Head of caudate nucleus (tissue), 42 donors: Measurements from ENCODE around the gene PGLYRP4.
A peak's percentile ranks its signal among the peaks of the same experiment; 100 is the strongest.
"Not testable (repeated sequence)": the region's sequence is repeated elsewhere in the genome, so short reads cannot be mapped to it uniquely, and the experiment has no call there.

ENCODE experiments used
- DNase-seq, 42 donors: peaks; one replicate each; pipeline versions ENCODE4 v3.0.0 to v3.0.0-alpha.2; 2020 to 2021; ENCODE audit warnings: mixed read lengths in 7 of 42
- intact Hi-C: fragments of 100-400 bp; cut with DNase I; formaldehyde crosslinking; loops from one replicate; pipeline ENCODE4 v1.15.0; 2022

PGLYRP4 gene

DNA sequence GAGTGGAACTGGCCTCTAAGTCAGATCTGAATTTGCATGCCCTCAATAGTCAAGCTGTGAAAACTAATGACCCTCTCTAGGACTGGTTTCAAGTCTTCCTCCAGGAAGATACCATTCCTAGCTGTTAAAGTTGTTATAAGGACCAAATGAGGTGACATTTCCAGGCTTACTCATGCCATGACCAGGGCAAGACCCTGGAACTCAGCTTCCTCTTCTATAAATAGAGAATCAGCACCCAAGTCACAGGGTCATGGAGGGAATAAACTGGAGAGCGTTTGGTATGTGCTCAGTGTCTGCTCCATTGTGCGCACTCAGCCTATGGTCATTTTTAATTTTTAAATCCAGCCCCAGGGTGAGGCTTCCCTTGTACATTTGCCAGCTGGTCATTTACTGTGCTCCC is 11.5 kb upstream of the PGLYRP4 start:
- intact Hi-C loops, result no loop called here
- no peak for DNase-seq

- DNase-seq, result peak in 2 of 42 donors; percentile 4 to 13
- intact Hi-C loops, result no loop called here
Observed at GRCh38 chr1:153359241-153359640, 10.6 kb upstream of the PGLYRP4 start.

- intact Hi-C loops, result no loop called here
- peak in 3 of 42 donors; percentile 4 to 9 (median 8) for DNase-seq
Observed at GRCh38 chr1:153358691-153358975, 10.0 kb upstream of the PGLYRP4 start.

DNA sequence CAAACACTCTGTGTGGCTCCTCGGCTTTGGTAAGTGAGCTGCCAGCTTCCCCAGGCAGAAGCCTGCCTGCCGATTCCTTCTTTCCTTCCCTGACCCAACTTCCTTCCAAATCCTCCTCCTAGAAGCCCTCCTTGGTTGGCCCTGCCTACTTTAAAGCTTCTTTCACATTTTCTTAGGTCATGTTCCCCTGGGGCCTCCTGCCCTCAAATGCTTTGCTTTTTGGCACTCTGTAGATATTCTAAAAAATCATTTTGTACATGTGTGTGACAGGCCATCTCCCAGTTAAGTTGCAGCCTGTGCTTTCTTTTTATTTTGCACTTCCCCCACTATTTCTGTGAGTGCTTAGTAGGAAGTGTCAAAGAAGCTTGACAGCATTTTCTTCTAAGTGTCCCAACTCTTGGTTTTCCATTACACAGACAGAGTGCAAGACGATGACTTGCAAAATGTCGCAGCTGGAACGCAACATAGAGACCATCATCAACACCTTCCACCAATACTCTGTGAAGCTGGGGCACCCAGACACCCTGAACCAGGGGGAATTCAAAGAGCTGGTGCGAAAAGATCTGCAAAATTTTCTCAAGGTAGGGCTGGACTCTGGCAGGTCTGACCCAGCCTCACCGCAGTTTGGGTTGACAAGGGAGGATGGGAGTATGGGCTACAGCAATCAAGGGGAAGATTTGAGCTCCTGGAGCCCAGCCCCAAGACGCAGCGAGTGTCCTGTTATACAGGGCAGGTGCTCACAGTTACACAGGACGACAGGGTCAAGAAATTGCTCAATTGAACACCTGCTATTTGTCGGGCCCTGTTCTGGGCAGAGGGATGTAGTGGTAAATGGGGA is 9.4 kb upstream of the PGLYRP4 start, which contains the start of gene S100A9:
TSS of gene S100A9 (plus strand) at position 2 of the 838 bp plus-strand sequence. CDS start at position 432, 430 bp downstream.
- DNase-seq, result peak in 3 of 42 donors; percentile 4 to 10 (median 7)
- intact Hi-C loops, result no loop called here

GRCh38 chr1:153357076-153357852 is 8.6 kb upstream of the PGLYRP4 start:
- DNase-seq, result peak in 17 of 42 donors; percentile 4 to 60 (median 28)
- intact Hi-C loops, result no loop called here

DNA sequence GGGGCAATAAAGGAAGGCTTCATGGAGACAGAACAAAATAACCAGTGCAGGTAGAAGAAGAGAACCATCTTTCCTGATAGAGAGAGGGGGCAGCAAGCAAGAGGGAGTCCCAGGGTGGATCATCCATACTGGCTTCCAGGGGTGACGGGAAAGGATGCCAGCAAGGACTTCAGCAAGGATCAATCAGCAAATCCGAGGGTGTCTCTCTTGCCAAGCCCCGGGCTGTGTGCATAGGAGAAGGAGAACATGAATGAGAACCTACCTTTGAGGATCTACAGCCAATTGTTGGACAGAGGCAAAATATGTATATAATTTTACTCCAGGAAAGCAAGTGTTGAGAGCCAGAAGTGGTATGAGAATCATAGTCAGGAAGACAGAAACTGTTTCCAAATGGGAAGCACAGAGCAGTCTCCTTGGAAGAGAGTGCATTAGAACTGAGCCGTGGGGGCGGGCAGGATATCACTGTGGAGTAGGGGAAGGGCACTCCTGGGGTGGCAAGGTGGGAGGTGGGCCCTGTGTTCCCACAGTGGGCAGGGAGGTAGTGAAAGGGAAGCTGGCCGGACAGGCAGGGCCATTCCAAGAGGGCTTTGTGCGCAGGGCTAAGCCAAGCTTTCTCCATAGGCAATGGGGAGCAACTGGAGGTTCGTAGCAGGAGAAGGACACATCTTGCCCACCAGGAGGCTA is 7.9 kb upstream of the PGLYRP4 start:
- intact Hi-C loops, result no loop called here
- peak in 2 of 42 donors; percentile 6 to 10 for DNase-seq

GRCh38 chr1:153355445-153356071 is 6.9 kb upstream of the PGLYRP4 start:
- DNase-seq, result peak in 30 of 42 donors; percentile 12 to 61 (median 39)
- intact Hi-C loops, result no loop called here

- DNase-seq, result peak in 2 of 42 donors; percentile 5 to 8
- intact Hi-C loops, result no loop called here
Observed at GRCh38 chr1:153354515-153355193, 6.0 kb upstream of the PGLYRP4 start.

GRCh38 chr1:153353226-153353947 is 4.7 kb upstream of the PGLYRP4 start:
- intact Hi-C loops, result loop anchor here (2.0 kb wide), 1 partner anchor 141 kb away; no protein-coding TSS in a partner anchor
- peak in 3 of 42 donors; percentile 6 to 39 (median 22) for DNase-seq

- intact Hi-C loops, result loop anchor here (2.0 kb wide), 1 partner anchor 142 kb away; no protein-coding TSS in a partner anchor
- peak in 41 of 42 donors; percentile 43 to 90 (median 75) for DNase-seq
Observed at GRCh38 chr1:153352523-153352922, 3.9 kb upstream of the PGLYRP4 start.

DNA sequence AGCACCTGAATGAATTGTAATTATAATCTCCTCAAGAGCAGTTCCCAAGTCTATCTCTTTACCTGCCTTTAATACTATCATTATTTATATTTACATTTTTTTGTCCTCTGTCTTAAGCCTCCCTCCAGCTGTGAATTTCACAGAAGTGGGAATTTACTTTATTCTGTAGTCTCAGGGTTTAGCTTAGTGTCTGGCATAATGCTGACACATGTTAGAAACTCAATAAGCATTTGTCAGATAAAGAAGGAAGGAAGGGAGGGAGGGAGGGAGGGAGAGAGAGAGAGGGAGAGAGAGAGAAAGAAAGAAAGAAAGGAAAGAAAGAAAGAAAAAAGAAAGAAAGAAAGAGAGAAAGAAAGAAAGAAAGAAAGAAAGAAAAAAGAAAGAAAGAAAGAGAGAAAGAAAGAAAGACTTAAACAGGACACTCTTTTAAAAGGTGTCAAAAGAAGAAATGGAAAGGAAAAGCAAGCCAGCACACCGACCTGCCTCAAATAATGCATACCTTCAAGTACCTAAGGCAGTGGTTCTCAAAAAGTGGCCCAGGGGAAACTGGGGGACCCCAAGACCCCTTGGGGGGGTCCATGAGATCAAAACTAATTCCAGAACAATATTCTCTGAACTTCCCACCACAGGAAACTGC is 1.8 kb upstream of the PGLYRP4 start:
- DNase-seq, result peak in 3 of 42 donors; percentile 1 to 12 (median 2)
- intact Hi-C loops, result no loop called here

GRCh38 chr1:153349363-153350320 is 1.0 kb upstream of the PGLYRP4 start:
- intact Hi-C loops, result no loop called here
- DNase-seq, result peak in 4 of 42 donors; percentile 6 to 39 (median 20)

GRCh38 chr1:153347856-153348255 is 785 bp downstream of the PGLYRP4 start:
- DNase-seq, result peak in 2 of 42 donors; percentile 6 to 24
- intact Hi-C loops, result no loop called here

- DNase-seq, result peak in 3 of 42 donors; percentile 8 to 25 (median 25)
- intact Hi-C loops, result not testable (repeated sequence)
Observed at GRCh38 chr1:153347049-153347448, 1.6 kb downstream of the PGLYRP4 start.

DNA sequence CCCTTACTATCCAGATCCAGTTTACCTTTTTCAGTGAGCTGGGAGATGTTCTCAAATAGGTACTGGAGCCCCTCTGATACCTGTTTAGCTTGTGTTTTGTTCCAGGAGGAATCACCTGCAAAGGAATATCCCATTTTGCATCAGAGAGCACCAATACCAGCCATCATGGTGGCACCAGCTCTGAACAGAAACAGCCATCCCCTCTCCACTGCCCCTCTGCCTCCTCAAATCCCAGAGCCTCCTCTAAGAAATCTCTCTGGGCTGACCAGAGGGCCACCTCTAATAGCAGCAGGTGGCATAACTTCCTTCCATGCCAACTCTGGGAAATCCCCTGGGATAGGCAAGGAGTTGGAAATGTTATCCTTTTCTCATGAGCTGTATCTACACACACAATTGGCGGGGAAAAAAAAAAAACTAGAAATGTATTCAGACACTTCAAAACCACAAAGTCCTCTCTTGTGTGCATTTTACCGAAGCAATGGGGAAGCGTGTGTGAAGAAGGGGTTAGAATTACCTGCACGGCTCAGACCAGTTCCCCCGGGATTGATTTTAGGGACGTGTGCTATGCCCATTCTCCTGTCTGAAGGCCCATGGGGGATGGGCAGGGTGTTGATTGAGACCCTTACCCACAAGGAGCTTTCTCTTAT is 2.4 kb downstream of the PGLYRP4 start:
- intact Hi-C loops, result no loop called here
- peak in 2 of 42 donors; percentile 8 to 9 for DNase-seq
